HG03108 (cell line): ENCODE measurements around the gene CAAP1.
"Not testable (repeated sequence)": the region's sequence is repeated elsewhere in the genome, so short reads cannot be mapped to it uniquely, and the experiment has no call there.

ENCODE experiments used
- ATAC-seq: cut with Tn5 transposase; IDR thresholded peaks from one replicate; pipeline ENCODE4 v1.9.1; 2021; ENCODE audit warnings: moderate library complexity; ENCODE audit not compliant: unreplicated experiment

CAAP1 gene, protein sequence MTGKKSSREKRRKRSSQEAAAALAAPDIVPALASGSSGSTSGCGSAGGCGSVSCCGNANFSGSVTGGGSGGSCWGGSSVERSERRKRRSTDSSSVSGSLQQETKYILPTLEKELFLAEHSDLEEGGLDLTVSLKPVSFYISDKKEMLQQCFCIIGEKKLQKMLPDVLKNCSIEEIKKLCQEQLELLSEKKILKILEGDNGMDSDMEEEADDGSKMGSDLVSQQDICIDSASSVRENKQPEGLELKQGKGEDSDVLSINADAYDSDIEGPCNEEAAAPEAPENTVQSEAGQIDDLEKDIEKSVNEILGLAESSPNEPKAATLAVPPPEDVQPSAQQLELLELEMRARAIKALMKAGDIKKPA

DNA sequence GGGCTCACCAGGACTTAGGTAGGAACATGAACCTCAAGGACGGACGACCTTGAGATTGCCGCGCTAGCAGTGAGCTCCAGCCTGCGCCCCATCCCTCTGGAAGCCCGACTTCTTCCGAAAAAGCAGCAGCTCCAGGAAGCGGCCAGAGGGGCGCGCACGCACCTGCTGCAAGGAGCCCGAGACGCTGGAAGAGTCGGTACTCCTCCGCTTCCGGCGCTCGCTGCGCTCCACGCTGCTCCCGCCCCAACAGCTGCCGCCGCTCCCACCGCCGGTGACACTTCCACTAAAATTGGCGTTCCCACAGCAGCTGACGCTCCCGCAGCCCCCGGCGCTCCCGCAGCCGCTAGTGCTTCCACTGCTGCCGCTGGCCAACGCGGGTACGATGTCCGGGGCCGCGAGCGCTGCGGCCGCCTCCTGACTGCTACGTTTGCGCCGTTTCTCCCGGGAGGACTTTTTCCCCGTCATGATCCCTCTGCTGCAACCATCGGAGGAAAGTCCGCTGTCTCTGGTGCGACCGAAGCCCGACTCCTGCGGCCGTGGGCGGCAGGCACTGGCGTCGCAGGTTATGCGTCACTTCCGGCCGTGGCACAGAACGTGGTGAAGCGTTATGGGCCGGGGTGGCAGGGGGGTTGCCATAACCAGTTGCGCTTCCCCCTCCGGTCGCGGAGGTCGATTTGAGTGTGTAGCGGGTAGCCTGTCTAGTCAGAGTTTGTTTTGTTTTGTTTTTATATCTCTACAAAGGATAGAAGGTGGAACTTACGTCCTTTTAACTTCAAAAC is at the start of gene CAAP1:
CAAP1 (minus strand) TSS at position 552 of the 779 bp plus-strand sequence; CDS start at position 465, 87 bp downstream.
- ATAC-seq = peak; percentile 90

GRCh38 chr9:26940779-26941178 is 48.2 kb upstream of the CAAP1 start:
- ATAC-seq = no peak

DNA sequence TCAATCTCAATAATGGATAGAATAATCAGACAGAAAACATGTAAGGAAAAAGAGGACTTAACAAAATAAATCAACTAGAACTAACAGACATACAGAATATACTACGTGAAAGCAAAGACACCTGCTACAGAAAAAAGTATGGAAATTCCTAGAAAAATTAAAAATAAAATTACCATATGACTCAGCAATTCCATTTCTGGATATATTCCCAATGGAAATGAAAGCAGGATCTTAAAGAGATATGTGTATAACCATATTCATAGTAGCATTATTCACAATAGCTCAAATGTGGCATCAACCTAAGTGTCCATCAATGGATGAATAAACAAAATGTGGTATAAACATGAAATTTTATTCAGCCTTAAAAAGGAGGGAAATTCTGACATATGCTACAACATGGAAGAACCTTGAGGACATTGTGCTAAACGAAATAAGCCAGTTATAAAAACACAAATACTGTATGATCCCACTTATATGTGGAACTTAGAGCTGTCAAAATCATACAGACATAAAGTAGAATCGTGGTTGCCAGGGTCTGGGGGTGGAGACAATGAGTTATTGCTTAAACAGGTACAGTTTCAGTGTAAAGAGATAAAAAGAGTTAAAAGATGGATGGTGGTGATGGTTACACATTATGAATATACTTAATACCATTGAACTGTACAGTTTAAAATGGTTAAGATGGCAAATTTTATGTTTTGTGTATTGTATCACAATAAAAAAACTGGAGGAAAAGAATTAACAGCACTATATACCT is 47.5 kb upstream of the CAAP1 start:
- no peak for ATAC-seq

- no peak for ATAC-seq
Observed at GRCh38 chr9:26937816-26938371, 45.3 kb upstream of the CAAP1 start.

DNA sequence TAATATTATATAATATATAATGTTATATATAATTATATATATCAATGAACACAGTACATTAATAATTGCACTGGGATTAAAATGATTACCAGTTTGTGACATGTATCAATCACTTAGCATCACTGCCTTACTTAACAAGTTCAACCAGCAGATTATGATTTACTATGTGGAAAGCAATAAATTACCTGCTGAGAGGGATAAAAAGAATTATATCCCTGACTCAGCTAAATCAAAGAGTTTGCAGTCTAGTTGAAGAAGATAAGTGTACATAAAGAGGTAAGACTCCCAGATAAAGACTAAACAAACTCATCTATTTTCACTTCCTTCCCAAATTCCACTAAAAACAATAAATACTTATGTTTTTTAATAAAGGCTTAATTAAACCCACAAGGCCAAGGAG is 43.2 kb upstream of the CAAP1 start:
- no peak for ATAC-seq

DNA sequence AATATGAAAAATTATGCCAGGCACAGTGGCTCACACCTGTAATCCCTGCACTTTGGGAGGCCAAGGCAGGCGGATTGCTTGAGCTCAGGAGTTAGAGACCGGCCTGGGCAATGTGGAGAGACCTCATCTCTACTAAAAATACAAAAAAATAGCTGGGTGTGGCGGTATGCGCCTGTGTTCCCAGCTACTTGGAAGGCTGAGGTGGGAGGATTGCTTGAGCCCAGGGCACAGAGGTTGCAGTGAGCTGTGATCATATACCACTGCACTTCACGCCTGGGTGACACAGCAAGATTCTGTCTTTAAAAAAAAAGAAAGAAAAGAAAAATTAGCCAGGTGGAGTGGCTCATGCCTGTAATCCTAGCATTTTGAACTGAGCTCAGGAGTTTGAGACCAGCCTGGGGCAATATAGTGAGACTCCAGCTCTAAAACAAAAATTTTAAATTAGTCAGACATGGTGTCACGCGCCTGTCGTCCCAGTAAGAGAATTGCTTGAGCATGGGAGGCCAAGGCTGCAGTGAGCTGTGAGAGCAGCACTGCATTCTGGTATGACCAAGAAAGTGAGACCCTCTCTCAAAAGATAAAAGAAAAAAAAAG is 36.4 kb upstream of the CAAP1 start:
- ATAC-seq = no peak

- no peak for ATAC-seq
Observed at GRCh38 chr9:26925609-26926008, 33.0 kb upstream of the CAAP1 start.

- ATAC-seq = no peak
Observed at GRCh38 chr9:26919698-26920097, 27.1 kb upstream of the CAAP1 start.

DNA sequence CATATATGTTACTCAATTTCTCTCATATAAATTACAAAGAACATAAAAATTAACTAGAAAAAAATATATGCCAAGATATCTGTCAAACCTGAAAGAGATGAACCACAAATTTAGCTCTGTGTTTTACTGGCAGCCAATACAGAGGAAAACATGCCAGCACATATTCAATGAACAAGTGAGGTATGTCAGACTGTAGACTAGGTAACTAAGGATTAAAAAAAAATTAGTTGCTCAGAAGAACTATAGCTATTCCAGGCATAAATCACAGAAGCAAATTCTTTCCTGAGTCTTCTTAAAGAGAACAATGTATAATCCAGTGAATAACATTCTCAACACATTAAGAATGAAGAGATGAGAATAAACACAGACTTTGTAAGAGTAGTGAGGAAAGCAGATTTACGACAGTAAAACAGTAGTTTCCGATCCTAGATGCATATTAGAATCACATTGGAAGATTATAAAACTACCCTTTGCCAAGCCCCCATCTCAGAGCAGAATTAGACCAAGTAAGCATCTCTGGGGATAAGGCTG is 20.6 kb upstream of the CAAP1 start:
- ATAC-seq = no peak

DNA sequence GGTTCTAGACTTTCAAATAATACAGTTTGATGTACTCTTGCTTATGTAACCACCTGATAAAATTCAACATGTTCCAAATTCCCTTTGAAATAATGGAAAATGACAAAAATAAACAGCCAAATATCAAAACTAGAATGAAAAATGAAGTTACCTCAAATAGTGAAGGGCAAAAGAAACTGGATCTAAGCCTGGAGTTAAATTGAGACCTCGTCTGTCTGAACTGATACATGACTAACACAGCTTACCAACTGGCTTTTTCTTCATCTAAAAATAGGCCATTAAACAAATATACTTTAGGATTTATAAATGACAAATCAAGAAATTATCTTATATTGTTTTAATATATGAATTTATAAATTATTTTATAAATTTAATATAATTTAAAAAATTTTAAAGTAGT is 12.1 kb upstream of the CAAP1 start:
- no peak for ATAC-seq

DNA sequence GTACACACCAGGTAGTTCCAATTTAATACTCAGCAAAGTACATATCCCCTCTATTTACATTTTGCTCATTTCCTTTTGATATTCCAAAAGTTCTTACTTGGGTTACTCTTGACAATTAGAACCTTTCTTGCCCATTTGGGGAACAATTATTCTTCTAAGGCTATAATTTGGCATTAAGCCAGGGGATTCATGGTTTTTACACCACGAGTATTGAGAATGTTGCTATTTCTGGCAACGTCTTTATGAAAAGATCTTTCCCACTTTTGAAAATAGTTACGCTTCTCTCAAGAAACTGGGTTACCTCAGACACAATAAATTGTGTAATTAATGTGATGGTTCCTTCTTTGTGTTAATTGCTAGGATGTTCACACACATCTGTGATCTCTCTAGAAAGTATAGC is 11.5 kb upstream of the CAAP1 start:
- ATAC-seq = no peak

DNA sequence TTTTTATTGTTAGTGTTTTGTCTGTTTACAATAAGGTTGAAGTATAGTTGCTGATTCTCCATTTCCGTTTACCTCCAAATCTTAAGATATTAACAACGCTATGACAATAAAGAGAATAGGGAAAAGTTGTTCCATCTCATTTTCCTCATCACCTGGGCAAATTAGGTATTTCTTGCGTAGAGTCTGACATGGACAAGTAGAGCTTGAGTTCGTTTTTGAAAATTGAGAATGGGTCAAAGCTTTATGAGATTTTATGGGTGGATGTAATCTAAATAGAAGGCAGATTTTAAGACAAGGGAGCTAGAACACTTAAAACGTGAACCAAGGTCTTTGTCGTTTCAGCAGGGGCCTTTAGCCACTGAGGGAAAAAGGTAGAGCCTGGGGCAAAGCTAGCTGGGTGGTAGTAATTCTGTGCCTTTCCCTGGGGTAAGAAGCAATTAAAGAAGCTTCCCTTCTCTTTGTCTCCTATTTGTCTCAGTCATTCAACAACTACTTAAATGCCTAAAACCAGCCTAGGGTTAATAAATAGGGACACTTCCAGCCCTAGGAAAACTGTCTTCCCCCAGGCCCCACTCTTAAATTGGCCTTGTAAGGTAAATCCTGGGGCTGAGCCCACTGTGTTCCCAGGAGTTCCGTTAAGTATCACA is 551 bp upstream of the CAAP1 start:
- no peak for ATAC-seq

- ATAC-seq = no peak
Observed at GRCh38 chr9:26891726-26892125, 876 bp downstream of the CAAP1 start.

DNA sequence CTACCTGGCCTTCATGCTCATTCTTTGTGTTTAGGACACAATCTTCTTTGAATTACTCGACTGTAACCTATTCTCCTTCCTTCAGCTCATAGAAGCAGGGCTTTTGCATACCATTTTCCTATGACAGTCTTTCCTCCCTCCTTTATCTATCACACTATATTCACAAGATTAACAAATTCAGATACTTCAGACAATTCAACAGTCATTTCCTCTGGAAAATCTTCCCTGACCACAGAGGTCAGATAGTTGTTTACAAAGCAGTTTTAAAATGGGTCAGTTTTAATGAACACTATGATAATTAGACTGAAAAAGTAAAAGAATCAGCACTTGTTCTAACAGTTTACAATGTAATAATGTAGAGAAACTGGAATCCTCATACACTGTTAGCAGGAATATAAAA is 4.3 kb downstream of the CAAP1 start:
- no peak for ATAC-seq

DNA sequence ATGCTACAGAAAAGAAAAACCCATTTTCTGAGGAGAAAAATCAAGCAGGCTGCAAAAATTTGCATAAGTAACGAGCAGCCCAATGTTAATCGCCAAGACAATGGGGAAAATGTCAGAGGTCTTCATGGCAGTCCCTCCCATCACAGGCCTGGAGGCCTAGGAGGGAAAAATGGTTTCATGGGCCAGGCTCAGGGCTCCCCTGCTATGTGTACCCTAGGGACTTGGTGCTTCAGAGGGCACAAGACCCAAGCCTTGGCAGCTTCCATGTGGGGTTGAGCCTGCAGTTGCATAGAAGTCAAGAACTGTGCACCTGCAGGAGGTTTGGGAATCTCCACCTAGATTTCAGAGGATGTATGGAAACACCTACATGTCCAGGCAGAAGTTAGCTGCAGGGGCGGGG is 10.4 kb downstream of the CAAP1 start:
- no peak for ATAC-seq

DNA sequence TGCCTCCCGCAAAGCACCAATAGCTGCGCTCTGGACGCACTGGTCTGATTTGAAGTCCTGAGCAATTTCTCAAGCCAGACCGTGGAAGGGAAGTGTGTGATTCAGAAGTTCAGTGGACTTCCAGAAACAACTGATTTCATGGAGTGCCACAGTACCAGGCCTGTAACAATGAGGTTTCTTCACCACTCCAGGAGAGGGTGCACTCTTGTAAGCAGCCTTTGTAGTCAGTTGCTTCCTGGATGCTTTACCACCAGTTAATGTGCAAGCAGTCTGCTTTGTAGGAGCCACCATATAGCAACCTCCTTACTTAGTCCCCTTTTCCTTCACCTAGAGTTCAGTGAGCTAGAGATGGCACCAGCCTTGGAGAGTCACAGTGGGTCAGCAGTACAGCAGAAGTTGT is 12.3 kb downstream of the CAAP1 start:
- ATAC-seq = no peak

DNA sequence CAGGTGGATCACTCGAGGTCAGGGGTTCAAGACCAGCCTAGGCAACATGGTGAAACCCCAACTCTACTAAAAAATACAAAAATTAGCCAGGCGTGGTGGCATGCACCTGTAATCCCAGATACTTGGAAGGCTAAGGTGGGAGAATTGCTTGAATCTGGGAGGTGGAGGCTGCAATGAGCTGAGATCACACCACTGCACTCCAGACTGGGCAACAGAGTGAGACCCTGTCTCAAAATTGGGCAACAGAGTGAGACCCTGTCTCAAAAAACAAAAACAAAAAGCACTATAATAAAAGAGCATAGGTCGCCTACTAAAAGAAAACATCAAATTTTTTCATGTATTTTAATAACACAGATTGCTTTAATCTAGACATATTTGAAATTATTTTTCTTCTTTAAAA is 17.4 kb downstream of the CAAP1 start:
- not testable (repeated sequence) for ATAC-seq

DNA sequence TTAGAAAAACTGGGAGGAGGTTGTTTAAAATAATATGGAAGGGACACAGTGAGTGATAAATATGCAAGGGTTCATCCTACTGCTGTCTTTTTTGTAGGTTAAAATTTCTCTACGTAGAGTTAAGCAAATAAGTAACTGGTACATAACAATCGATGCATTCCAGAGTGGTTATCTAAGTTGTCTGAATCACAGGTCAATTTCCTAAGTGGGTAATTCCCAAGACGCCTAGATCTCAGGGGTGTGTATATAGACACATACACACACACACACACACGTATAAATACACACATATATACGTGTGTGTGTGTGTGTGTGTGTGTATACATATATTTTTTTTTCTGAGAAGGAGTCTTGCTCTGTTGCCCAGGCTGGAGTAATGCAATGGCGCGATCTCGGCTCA is 22.3 kb downstream of the CAAP1 start:
- no peak for ATAC-seq

DNA sequence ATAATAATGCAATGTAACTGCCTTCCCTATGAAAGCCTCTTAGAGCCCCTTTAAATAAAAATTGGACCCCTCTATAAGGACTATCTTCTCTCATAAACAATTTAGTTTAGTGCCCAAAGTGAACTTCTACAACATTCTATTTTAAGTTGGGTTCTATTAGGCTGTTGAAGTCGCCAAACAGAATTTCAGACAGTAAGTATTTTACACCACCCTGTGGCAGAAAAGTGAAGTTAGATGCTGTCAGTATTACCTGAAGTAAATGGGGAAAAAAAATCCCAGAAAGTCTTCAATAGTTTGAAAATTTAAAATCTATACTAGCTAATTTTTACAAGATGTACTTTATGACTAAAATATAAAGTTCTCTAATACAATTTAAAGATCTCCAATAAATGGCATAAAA is 29.5 kb downstream of the CAAP1 start:
- no peak for ATAC-seq

GRCh38 chr9:26856413-26857032 is 36.1 kb downstream of the CAAP1 start:
- no peak for ATAC-seq
